Aortic smooth muscle cell (primary cell): Measurements from ENCODE around the gene SBK3. TPM values are rescaled to one million over a fixed set of nuclear protein-coding genes. Genes with fewer than 3 reads are reported as not detected.

Experiments used
- total RNA-seq: library from RNA; depleted of rRNA; stranded (reverse); fragments of >200 nt; gene quantifications from 2 replicates; pipeline ENCODE4 v1.2.3, GENCODE V29; 2014

The SBK3 gene
- 0.19 TPM in 1 of 2 replicates, not detected in the other for total RNA-seq

GRCh38 chr19:55545443-55545842, at the start of gene SBK3:
Gene SBK3, minus strand, starts transcription at chr19:55545543. Its CDS starts 0 bp downstream, at chr19:55545543.

GRCh38 chr19:55580628-55581144, 35.3 kb upstream of the SBK3 start, which contains the start of gene ZNF579:
Gene ZNF579, minus strand, starts transcription at chr19:55580848. Its CDS starts 1,209 bp downstream, at chr19:55579639.

GRCh38 chr19:55536951-55537740, 8.2 kb downstream of the SBK3 start, which contains the start of gene SBK2:
Gene SBK2, minus strand, starts transcription at chr19:55537133. Its CDS starts 839 bp downstream, at chr19:55536294.

Other genes with a start within 250 kb of the SBK3 start
- not detected in 2 replicates for gene TMEM150B, start 220.2 kb downstream of the SBK3 start, total RNA-seq
- 4.8 and 6.7 TPM in 2 replicates for gene KMT5C, start 205.7 kb downstream of the SBK3 start, total RNA-seq
- not detected in 2 replicates for gene COX6B2, start 190.8 kb downstream of the SBK3 start, total RNA-seq
- gene GARIN5B, start 182.3 kb downstream of the SBK3 start, total RNA-seq, result not detected in 2 replicates
- gene IL11, start 175.1 kb downstream of the SBK3 start, total RNA-seq, result 1.1 and 14.9 TPM in 2 replicates
- gene TMEM190, start 168.7 kb downstream of the SBK3 start, total RNA-seq, result not detected in 2 replicates
- gene TMEM238, start 161.3 kb downstream of the SBK3 start, total RNA-seq, result 0.12 and 0.26 TPM in 2 replicates
- 153 and 182 TPM in 2 replicates for gene RPL28, start 159.6 kb downstream of the SBK3 start, total RNA-seq
- gene UBE2S, start 137.8 kb downstream of the SBK3 start, total RNA-seq, result 73.4 and 105 TPM in 2 replicates
- not detected in 2 replicates for gene SHISA7, start 102.2 kb downstream of the SBK3 start, total RNA-seq
- gene ISOC2, start 83.9 kb downstream of the SBK3 start, total RNA-seq, result 49.1 and 52.8 TPM in 2 replicates
- not detected in 2 replicates for gene C19orf85, start 80.8 kb downstream of the SBK3 start, total RNA-seq
- gene ZNF628, start 68.9 kb downstream of the SBK3 start, total RNA-seq, result 0.66 and 0.87 TPM in 2 replicates
- 13.7 and 14.4 TPM in 2 replicates for gene NAT14, start 60.4 kb downstream of the SBK3 start, total RNA-seq
- gene SSC5D, start 57.1 kb downstream of the SBK3 start, total RNA-seq, result 12.8 and 30.4 TPM in 2 replicates
- not detected in 2 replicates for gene SBK2, start 8.4 kb downstream of the SBK3 start, total RNA-seq
- gene ZNF579, start 35.3 kb upstream of the SBK3 start, total RNA-seq, result 2.1 and 3.0 TPM in 2 replicates
- 1.9 and 2.1 TPM in 2 replicates for gene FIZ1, start 54.0 kb upstream of the SBK3 start, total RNA-seq
- 10.1 and 11.9 TPM in 2 replicates for gene ZNF524, start 54.7 kb upstream of the SBK3 start, total RNA-seq
- gene ZNF865, start 60.1 kb upstream of the SBK3 start, total RNA-seq, result 0.66 and 1.3 TPM in 2 replicates
- 3.6 and 3.9 TPM in 2 replicates for gene ZNF784, start 79.0 kb upstream of the SBK3 start, total RNA-seq
- 5.5 and 5.8 TPM in 2 replicates for gene ZNF580, start 95.5 kb upstream of the SBK3 start, total RNA-seq
- gene ZNF581, start 98.1 kb upstream of the SBK3 start, total RNA-seq, result 11.4 and 13.4 TPM in 2 replicates
- 8.9 and 9.5 TPM in 2 replicates for gene CCDC106, start 102.7 kb upstream of the SBK3 start, total RNA-seq
- 87.6 and 108 TPM in 2 replicates for gene U2AF2, start 109.5 kb upstream of the SBK3 start, total RNA-seq
- gene EPN1, start 129.7 kb upstream of the SBK3 start, total RNA-seq, result 44.5 and 80.6 TPM in 2 replicates
- not detected in 2 replicates for gene NLRP9, start 192.9 kb upstream of the SBK3 start, total RNA-seq
- gene RFPL4A, start 213.6 kb upstream of the SBK3 start, total RNA-seq, result not detected in 2 replicates
- gene RFPL4AL1, start 223.6 kb upstream of the SBK3 start, total RNA-seq, result not detected in 2 replicates